ENCODE results near the gene UTS2B.
A peak's percentile ranks its signal among the peaks of the same experiment; 100 is the strongest.

UTS2B gene

DNA sequence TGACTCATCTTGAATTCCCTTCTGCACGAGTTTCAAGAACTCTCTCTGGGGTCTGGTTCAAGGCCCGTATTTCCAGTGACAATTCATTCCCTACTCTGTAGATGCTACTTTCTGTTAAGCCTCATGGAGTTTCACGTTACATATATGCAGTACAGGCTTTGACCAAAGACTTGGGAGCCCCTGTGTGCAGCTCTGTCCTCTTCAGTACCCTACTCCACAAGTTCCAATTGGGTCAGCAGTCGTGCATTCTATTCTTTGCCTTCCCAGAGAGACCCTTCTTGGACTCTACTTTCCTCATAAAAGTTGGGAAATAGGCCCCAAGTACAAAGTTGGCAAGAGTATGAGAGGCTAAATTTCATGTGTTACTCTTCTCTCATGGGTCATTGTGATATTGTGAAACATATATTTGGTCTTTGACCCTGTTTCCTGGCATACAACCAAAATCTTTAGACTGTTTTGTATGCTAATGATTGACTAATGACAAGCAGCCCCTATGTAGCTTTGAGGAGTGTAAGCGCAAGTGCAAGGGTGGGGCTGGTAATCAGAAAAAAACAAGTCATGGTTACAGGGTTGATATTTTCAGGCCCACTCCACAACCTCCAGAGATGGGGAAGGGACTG lies 16.1 kb downstream of the UTS2B start:
- DNase-seq (ENCODE audit: insufficient read length, low spot score) (no peak), FAIRE-seq (no peak)
- no peak for TF ChIP-seq CTCF (IDR thresholded peaks at IDR 0.05; ENCODE audit: insufficient read depth, missing control alignments)

DNA sequence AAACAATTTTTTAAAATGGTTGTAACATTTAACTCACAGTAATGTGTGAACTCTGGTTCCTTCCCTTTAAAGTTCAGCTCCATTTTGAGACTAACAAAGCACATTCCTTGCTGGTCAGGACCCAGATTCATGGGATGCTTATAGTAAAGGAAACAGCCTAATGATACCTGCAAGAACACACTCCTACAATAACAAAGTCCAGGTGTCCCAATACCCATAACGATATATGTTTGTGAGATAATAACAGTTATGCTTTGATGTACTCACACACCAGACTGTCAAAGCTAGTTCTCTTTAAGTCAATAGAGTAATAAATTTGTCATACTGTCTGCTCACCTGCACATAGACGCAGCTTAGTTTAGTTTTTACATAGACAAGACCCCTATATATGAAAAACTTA lies 17.0 kb downstream of the UTS2B start:
- TF ChIP-seq CTCF (IDR thresholded peaks at IDR 0.05; ENCODE audit: insufficient read depth, missing control alignments), result no peak
- no peak for FAIRE-seq

DNA sequence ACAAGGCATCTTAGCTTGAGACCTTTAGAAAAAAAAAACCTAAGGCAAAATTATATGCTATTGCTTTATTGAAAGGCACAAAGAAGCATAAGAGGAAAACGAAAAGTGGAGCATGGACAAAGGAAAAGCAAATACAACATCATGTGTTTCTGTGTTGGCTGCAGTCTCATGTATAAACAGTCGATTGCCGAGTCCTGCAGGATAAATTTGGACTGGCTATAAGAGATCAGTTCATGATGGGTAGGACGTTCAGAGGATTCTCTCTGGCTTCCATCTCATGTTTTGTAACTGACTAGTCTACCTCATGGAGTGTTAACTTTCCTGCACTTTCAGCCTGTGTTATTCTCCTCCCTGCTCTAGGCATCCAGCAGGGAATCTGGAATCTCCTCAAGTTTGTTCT lies 23.0 kb downstream of the UTS2B start:
- DNase-seq (ENCODE audit: insufficient read length, low spot score) (no peak), FAIRE-seq (no peak)
- no peak for TF ChIP-seq CTCF (IDR thresholded peaks at IDR 0.05; ENCODE audit: insufficient read depth, missing control alignments)

More for the DNA sequence above, 17.0 kb downstream of the UTS2B start:
- DNase-seq (ENCODE audit: insufficient read length, low spot score), result no peak

DNA sequence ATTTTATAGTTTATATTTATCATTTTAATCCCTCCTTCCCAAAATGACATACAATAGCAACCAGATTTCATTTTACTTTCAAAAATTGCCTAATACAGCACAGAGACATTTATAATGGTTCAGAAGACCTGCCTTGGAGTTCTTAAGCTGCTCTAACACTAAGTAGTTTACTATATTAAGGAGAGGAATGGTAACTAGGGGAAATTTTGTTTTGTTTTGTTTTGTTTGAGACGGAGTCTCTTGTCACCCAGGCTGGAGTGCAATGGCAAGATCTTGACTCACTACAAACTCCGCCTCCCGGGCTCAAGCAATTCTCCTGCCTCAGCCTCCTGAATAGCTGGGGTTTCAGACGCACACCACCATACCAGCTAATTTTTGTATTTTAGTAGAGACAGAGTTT lies 23.9 kb downstream of the UTS2B start:
- no peak for TF ChIP-seq CTCF (IDR thresholded peaks at IDR 0.05; ENCODE audit: insufficient read depth, missing control alignments)
- FAIRE-seq (no peak), DNase-seq (ENCODE audit: insufficient read length, low spot score) (no peak)

DNA sequence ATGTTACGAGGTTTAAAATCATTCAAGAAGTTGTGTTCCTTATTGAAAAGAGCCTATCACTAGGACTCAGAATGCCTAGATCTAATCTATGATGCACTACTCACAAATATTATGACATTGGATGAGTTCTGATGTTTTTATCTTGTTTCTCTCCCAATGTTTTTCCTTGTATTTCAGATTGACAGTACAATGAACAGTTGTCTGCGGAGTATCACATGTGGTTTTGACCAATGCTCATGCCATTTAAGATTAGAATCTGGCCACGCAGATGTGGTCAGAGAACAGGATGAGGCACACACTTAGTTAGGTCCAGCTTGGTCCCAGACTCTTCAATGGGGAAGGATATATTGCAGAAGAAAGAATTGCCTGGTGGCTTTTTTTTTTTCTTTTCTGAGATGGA lies 26.7 kb downstream of the UTS2B start:
- no peak for DNase-seq (ENCODE audit: insufficient read length, low spot score)
- peak; percentile 6 for FAIRE-seq
- no peak for TF ChIP-seq CTCF (IDR thresholded peaks at IDR 0.05; ENCODE audit: insufficient read depth, missing control alignments)

DNA sequence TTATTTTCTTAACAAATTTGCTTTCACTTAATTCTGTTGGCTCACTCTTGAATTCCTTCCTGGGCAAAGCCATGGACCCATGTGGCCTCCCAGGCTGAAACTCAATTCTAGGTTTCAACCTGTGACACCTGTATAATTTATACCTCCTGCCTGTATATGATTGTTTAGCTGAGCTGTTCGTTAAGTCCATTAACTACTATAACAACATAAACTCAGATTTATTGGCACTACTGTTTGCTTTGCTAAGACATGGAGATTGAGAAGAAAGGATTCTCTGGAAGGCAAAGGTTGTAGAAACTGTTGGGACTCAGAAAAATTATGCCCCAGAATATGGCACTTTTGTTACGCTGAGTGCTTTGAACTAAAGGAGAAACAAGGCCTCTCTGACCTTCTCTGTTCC lies 27.9 kb downstream of the UTS2B start:
- DNase-seq (ENCODE audit: insufficient read length, low spot score), result no peak
- no peak for FAIRE-seq
- TF ChIP-seq CTCF (IDR thresholded peaks at IDR 0.05; ENCODE audit: insufficient read depth, missing control alignments), result no peak

- no peak for TF ChIP-seq CTCF (IDR thresholded peaks at IDR 0.05; ENCODE audit: insufficient read depth, missing control alignments)
- no peak for FAIRE-seq
- DNase-seq (ENCODE audit: insufficient read length, low spot score), result no peak
These were observed 28.4 kb downstream of the UTS2B start for GRCh38 chr3:191301782-191302411.
